ENCODE results near the gene MAGI1.
"Not testable (repeated sequence)": the region's sequence is repeated elsewhere in the genome, so short reads cannot be mapped to it uniquely, and the experiment has no call there.

The MAGI1 gene

DNA sequence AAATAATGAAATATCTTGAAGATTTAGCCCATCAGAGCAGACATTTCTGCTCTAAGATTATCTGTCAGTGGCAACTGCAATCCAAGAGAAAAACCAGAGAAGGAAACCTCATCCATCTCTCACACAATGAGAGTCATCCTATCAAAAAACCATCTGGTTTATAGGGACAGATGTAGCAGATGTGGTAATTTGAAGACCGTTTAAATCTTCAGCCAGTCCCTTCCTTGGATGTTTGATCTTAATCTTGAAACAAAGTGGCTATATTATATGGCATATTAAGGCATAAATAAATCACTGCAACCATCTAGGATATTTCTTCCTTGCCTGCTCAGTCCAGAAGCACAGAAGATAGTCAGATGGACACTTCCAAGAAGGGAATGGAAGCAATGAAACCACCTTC, 305.3 kb downstream of the MAGI1 start:
- DNase-seq: no peak

DNA sequence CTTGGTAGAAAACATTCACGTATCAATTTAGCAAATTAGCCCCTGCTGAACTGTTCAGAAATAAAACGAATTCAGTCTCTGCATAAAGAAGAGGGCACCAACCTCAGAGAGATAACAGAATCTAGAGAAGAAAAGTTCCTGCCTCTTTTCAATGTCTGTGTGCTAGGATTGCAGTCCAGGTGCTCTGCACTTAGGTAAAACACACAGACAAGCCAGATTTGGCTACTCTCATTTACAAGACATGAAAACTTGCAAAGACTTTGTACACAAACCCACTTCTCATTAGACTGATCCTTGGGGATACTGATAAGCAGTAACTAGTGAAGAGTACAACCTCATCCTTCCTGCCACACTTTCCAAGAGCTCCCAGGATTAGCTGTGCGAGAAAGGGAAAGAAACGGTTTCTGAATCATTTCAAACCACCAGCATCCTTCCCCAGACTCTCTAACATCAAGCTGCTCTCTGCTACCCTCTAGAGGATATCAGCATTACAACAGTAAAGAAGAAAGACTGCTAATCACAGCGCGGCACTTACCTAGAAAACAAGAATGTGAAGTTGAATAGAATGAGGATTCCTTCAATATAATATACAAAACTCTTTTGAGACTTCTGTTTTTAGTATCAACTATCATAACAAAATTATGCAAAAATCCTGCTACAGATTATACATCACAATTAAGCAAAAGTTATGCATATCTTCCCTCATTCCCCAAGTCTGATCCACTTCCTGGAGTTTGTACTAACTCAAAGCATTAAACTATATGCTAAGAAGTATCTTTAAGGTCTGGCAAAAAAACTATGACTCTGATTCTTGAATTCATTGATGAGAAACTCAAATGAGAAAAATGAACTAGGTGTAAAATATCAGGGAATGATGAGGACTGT, 306.4 kb downstream of the MAGI1 start:
- DNase-seq: no peak

DNA sequence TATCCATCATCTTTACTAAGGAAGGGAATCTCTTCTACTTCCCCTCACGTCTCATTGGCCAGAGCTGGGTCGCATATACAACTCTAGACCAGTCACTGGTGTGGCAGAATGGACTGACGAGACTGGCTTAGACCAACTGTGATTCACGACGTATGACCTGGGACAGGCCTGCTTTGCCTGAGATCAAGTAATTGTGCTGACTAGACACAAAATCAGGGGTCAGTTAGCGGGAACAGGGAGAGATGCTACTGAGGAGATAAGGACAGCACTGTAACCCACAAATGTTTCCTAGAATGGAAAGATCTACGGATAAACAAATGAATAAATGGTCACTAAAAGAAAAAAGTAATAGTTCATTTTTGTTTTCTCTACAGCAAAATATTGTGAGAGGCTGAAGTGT, 308.3 kb downstream of the MAGI1 start:
- no peak for DNase-seq

DNA sequence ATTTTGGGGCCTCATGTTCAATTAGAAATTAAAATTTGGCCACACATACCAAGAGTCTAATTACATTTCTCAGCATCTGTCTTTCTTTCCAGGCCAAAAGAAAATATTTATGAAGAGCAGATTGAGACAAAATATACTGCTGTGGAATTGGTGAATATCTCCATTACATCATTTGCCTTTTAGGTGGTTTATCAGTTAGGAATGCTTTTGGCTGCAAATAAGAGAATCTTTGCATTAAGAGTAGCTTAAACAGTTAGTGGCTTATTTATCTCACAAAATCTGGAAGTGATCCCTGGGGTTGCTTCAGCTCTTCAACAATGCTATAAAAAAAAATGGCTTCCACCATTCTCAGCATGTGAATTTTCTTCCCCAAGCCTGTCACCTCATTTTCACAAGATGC, 308.7 kb downstream of the MAGI1 start:
- DNase-seq: no peak

DNA sequence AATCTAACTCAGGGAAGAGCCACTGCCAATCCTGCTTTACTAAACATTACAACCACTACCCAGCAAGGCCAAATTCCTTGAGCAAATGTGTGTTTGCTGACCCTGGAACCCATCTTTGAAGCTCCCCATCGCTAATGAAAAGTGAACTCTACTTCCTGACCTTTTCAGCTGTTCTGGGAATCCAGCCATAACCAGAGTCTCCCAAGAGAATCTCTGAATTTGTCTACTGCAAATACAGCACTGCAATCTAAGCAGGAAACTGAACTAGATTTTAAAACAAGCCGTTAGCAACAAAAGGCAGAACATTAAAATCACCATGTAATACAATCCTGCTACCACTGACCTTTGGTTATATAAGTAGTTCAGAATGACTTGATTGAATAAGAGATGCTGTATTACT, 309.2 kb downstream of the MAGI1 start:
- DNase-seq: no peak

DNA sequence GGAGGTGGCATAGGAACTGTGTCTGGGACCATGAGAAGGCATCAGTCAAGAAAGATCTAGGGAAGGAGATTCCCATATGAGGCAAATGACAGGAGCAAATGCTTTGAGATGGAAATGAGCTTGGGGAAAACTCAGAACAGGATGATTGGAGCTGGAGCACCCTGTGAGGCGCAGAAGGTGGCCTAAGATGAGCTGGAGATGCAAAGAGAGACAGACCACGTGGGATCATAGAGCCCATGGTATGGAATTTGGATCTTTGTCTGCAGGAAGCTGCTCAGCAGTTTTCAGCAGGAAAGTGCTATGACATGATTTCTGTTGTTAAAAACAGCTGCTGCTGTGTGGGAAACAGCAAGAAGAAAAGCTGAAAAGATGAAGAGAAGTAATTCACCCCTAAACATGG, 310.6 kb downstream of the MAGI1 start:
- no peak for DNase-seq

DNA sequence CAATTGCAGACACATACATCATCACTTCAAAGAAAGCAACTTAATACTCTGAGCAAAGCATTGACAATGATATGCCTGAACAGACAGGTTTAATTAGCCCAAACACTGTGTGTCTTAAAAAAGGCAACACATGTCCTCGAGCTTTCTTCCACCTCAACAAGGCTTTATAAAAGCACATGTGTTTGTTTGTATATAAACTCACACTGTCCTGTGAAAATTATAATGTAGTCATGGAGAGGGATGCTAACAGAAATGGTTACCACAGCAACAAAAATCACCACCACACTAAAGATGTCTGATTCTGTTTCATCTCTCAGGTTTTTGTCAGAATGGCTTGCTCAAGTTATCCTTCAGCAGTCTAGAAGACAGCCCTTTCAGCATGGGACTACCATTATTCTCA, 314.7 kb downstream of the MAGI1 start:
- DNase-seq: no peak

DNA sequence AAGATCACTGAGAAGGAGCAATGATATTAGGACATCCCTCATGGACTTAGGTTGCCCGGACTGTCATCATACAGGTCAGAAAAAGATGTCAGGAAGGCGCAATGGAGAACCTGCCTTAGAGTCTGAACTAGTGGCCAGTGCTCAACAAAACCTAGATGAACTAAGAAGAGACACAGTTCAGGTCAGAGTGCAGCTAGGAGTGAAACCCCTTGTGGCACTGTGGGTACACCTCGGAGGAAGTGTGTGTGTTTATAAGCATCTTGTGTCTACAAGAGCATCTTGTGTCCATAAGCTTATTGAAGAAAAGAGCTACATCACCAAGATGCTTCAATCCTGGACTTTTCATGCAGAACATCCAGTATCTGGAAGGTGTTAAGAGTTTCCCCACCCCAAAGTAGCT, 315.7 kb downstream of the MAGI1 start:
- DNase-seq: no peak

DNA sequence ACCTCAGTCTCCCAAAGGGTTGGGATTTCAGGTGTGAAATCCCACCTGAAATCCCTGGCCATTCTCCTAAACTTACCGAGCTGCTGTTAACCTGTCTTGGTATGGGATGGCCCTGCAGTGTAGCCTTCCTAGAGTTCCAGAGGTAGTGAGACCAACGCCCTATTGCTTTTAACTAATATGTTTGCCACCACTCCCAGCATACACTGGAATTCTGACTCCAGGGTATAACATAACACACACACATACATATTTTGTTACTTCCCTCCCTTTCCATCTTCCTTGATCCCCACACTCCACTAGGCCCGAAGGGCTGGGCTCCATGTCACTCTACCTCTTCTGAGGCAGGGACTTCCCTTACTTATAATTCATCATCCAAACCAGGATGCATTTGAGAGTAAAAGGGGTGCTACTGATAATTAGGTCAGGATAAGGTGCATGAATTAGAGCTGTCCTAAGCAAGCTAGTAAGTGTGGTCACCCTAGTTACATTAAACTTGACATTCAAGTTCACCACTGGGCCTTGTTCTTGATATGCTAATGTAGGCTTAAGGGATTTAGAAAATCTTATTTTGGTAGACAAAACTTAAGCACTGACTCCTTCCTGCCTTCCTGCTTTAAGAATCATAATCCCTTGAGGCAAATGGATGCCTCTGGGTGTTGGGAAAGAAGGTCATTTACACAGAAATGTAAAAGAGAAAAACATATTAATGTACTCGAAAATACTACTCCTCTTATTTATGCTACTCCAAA, 317.6 kb downstream of the MAGI1 start:
- DNase-seq: no peak

DNA sequence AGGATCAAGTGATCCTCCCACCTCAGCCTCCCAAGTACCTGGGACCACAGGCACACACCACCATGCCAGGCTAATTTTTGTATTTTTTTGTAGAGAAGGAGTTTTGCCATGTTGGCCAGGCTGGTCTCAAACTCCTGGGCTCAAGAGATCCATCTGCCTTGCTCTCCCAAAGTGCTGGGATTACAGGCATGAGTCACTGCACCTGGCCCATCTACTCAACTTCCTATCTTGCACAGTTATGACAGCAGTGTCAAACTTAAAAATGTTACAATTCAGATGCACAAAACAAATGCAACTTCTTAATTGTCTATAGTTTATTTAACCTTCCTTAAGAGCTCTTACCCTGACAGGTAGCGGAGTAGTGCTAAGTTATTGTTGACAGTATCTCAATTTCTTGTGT, 319.1 kb downstream of the MAGI1 start:
- DNase-seq: not testable (repeated sequence)

DNA sequence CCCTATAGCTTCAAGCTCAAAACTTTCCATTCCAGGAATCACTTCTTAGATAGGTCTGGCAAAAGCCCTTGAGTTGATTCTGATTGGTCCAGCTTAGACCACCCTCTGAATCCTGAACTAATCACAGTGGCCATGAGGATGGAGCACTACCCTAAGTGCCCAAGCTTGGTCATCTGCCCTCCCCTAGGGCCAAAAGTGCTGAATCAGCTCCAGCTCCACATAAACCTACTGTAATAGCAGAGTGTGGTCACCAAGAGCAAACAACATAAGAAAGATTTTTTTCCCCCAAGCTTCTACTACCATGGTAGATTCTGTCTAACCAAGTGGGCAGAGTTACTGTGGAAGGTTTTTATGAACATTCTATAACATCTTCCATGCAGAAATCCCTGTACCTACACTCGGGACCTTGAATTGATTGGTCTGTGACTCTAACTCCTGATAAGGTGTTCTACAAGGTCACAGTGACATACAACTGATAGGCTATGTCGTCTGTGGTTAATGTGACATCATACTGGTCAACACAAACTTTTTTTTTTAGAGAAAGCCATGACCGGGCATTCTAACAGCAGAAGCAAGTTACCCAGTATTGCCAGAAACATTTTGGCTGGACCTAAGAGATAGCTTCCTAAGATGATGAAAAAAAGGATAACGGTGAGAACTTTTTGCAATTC, 320.9 kb downstream of the MAGI1 start:
- DNase-seq: no peak

DNA sequence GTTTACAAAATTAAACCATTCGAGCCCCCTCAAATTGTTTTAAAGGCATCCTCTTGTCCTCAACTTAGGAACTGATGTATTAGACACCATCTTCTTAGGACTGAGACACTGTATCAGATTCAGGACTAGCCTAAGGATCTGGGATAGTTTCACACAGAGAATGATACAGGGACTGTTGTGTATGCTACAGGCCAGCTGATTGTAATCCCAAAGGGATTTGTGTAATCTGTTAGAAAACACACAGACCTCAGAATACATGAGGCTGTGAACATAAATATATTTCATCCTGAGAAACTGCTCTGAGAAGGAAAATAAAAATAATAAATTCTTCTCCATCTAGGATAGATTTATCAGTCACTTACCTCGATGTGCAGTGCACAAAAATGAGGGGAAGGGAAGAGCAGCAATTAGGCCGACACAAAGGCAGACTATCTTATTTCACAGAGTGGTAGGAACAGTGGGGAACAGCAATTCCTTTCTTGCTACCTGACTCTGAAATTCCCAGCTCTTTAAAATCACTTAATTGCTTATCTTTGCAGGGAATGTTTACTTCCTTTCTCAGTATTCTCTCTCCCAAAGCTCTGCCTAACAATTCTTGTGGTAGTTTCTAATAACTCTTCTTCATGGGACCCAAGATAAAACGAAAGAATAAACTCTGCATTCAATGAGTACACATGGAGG, 322.5 kb downstream of the MAGI1 start:
- DNase-seq: no peak

DNA sequence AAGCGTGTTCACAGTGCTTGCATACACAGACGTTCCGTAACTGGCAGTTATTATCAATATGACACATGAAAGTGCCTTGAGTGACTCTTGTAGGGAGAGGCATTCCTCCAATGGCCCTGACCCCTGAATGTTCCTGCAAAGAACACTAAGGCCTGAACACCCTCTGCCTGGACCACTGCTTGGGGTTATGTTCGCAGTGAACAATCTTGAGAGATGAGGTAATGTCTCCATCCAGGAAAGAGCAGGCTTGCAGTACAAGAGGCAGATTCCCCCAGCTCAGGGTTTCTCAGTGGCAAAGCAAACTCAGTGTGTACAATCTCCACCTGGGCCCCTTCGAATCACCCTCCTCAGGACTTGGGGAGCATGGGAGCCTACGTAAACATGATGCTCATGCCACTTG, 324.6 kb downstream of the MAGI1 start:
- no peak for DNase-seq

DNA sequence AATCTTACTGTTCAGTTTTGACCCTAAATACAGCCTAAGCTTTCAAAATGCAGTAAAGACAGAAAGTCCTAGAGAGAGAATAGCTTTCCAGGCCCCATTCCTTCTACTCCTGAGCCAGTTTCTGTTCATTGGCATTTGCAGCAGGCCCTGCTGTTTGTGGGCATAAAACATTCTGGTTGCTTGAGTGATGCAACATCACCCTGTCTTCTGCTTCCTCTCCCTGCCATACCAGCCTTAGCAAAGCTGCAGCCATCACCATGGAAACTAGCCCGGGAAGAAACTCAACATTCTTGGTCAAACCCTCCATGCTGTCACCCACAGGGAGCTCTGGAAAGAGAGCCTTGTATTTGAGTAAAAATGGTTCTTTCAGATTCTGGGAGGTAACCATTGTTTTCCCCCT, 325.7 kb downstream of the MAGI1 start:
- DNase-seq: no peak

DNA sequence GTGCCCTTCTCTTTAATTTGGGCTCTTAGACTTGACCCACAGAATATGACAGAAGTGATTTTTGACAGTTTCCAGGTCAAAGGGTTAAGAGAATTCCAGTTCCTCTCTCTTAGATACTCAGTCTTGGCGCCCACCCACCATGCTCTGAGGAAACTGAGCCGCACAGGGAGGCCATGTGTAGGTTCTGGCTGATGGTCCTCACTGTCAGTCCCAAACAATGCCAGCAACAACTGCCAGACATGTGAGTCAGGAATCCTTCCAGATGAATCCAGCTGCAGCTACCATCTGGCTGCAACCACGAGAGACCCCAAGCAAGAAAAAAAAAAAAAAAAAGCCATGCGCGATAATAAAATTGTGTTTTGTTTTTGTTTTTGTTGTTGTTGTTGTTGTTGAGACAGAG, 326.6 kb downstream of the MAGI1 start:
- DNase-seq: no peak

DNA sequence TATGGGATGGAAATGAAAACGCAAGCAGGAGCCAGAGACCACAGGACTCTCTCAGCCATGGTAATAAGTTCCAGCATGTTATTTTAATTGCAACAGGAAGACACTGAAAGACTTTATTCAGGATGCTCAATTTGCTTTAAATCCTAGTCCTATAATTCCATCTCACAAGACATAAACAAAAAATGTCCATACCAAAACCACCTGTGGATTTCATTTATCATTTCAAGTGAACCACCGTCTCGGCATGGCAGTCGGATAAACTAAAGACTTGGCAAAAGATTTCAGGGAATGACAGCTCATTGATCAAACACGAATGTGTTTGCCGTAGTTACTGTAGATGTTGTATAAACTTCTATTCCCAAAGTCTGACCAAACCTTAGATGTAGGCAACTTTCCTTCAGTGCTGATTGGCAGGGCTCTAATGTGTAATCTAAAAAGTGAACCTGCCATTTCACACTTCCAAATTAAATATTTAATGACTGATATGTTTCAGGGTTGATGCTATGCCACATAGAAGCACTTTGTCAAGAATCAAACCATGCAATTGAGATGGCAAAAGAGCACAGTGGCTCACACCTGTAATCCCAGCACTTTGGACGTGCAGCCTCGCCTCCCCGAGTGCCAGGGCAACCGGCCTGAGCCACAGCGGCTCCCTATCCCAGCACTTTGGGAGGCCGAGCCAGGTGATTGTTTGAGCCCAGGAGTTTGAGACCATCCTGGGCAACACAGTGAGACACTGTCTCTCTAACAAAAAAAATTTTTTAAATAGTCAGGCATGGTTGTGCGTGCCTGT, 331.7 kb downstream of the MAGI1 start:
- no peak for DNase-seq

DNA sequence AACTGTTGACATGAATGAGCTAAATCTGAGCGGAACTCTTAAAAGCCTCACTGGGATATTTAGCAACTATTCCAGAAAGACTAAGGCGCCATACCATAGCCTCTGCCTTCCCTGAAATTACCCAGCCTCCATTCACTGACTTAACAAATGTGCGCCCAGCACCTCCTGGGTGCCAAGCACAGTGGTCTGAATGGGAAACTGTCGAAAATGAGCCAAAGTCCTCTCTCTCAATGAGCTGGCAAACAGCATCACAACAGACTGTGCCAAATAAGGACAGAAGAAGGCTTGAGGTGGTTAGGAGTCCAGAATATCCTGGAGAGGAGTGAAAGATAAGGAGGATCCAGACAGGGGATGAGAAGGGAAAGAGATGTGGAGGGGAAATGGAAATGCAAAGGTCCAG, 332.4 kb downstream of the MAGI1 start:
- DNase-seq: no peak

DNA sequence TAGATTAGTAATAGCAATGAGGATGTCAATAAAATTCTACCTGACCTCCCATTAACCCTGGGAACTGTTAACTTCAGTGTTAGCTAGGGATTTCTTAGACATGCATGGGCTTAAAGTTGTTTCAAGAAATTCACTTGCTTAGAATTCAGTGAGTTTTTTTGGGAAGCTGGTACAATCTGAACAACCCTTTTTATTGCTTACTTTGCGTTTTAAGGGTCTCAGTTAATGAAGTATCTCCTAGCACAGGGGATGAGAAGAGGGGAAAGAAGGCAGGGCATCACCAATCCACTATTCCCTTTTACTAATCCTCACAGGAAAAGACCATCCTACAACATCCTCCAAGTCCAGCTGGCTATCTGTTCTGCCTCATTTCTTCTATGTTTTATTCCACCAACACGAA, 334.9 kb downstream of the MAGI1 start:
- no peak for DNase-seq

DNA sequence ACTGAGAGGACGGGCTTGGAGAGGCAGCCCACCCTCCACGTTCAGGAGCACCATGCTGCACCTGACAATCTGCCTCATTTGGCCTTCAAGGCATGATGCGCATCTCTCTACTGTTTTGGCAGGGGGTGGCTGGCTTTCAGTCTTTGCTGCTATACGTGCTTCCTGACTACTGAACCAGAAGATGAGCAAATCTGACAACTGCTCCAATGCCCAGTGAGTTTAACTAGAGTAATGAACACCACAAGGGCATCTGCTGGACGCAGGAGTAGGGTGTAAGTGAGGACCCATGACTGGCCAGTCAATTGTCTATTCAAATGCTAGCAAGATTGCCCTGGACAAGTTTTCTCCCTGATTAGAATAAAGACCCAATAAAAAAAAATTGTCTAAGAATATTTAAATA, 335.7 kb downstream of the MAGI1 start:
- no peak for DNase-seq

DNA sequence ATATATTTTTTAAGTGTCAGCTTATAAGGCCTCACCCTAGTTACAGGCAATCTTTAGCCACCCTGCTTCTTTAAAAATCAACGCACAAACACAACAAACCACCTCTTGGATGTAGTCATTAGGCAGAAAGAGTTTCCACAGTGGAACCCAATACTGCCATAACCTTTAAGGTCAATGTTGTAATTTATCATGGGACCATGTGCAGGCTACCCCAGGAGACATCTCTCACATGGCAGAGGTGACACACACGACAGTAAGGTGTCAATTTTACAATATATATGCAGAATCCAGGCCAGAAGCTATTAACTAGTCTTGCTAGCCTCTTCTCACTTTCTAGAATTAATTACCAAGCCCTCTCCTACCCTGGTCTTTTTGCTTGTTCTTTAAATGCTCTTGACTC, 336.5 kb downstream of the MAGI1 start:
- no peak for DNase-seq

DNA sequence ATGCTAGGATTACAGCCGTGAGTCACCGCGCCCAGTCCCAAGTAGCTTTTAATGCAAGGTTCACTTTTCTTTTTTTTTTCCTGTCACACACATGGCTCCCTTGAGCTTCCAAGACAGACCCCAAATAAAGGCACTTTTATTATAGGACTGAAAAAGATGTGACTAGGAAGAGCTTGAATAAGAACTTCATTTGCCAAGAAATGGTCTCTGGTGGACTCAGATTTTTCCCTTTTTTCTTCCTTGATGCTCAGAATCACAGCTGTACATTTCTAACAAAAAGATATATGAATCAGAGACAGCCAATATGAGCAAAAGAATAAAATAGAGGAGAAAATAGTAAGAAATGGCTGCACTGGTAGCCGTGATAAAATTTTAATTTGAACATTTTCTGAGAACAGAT, 337.2 kb downstream of the MAGI1 start:
- no peak for DNase-seq

DNA sequence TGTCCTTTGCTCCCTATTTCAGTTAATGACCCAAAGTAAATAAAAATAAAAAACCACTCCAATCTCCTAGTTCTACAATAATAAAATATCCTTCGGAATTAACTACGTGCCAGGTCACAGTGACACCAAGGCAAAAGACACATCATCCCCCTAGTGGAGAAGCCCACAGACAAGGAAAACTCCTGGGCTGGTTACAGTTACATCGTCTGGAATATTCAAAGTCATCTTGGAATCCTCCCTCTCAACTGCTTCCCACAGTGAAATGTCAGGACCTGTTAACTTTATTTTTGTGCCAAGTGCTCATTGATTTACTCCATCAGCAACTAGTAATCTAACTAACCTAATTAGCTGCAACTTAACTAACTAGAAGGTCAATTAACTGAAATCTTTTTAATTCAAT, 349.3 kb downstream of the MAGI1 start:
- DNase-seq: no peak

DNA sequence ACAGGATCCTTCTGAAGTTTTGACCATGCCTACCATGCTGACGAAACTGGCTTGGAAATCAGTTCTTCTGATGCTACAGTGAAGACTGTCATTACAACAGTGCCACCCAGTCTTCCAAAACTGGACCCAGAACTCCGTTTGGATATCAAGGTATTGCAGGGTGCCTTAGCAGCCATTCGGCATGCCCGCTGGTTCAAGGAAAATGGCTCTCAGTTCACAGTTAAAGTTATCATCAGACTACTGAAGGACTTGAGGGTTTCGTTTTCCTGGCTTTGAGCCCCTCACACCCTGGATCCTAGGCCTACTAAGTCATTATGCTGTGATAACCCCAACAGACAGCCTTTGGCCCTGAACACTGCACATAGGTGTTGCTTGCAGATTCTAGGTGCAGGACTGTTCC, 351.0 kb downstream of the MAGI1 start:
- DNase-seq: no peak
